HG02759 (cell line): Measurements from ENCODE around the gene RHPN2.
"Not testable (repeated sequence)": the region's sequence is repeated elsewhere in the genome, so short reads cannot be mapped to it uniquely, and the experiment has no call there.

Source experiments
- ATAC-seq: cut with Tn5 transposase; IDR thresholded peaks from one replicate; pipeline ENCODE4 v1.9.1; 2021; ENCODE audit warnings: mild to moderate bottlenecking, moderate library complexity; ENCODE audit not compliant: unreplicated experiment

Gene RHPN2

DNA sequence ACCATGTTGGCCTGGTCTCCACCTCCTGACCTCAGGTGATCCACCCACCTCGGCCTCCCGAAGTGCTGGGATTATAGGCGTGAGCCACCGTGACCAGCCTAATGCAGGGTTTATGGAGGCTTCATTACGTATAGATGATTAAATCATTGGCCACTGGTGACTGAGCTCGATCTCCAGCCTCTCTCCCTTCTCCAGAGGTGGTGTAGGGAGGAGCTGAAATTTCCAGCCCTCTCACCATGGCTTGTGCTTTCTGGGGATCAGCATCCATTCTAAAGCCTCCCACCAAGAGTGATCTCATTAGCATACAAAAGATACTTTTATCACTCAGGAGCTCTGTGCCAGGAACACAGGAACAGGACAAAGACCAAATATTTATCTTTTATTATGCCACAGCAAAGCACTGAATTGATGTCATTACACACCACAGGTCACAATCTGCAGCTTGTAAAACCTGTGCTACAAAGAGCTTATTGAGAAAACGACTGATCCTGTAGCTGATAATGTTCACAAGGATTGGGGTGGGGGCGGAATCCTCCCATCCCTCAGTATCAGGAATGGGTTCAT, 32.4 kb downstream of the RHPN2 start:
- ATAC-seq = no peak

DNA sequence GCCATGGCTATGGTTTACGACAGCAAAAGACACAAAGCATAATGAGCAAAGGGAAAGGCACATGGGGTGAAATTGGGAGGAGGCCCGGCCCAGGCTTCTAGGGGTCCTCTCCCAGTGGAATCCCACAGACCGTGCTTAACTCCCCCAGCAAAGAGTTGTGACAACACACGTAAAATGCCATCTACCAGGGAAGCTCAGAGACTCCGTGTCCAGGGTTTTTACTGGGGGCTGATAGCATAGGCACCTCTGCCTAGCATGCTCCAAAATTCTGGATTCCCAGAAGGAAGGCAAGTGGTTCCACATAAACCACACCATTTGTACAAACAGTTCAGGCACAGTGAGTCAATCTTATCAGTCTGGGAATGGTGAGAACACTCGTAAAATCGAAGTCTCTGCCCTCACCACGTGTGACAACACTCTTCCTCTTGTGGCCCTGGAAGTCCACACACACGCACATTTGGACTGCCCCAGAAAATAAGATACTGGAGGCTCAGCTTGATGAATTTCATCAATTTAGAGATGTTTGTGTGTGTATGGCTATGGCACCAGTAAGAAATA, 34.9 kb downstream of the RHPN2 start:
- no peak for ATAC-seq

DNA sequence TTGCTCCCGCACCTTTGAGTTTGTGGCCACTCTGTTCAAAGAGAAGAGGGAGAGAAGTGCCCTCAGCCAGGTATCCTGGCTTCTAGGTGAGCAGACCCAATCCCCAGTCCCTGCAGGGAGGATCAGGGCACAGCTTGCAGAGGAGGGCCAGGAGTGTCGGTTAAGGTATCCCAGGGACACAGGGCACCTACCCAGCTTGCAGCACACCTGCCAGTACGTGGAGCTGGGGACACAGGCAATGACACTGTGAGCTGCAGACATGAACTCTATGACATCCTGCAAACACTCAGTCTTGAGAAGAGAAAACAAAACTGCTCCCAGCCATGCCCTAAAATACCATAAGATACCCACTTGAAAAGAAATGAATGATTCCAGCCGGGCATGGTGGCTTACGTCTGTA, 38.1 kb downstream of the RHPN2 start:
- not testable (repeated sequence) for ATAC-seq

DNA sequence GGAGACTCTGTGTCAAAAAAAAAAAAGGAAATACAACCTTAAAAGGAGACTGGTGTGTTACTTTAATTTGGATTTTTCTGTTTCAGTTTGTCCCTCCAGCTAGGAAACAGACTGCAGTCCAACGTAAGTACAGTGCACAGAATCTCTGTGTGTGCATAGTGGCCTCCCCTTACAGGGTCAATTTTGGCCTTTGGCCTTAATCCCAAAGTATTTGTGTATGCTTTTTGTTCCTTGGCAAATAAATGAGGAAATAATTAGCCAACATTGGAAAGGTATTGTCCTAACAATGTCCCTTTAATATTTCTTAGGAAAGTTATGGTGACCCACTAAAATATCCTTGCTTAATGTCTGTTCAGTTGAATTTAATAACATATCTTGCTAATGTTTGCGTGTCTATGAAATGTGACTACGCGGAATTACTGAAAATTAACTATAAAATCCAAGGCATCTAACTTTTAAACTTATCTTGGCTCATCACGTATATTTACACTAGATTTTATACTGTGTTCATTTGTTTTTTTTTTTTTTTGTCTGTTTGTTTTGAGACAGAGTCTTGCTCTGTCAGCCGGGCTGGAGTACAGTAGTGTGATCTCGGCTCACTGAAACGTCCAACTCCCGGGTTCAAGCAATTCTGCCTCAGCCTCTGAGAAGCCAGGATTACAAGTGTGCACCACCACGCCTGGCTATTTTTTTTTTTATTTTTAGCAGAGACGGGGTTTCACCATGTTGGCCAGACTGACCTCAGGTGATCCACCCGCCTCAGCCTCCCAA, 39.0 kb downstream of the RHPN2 start:
- ATAC-seq = not testable (repeated sequence)

DNA sequence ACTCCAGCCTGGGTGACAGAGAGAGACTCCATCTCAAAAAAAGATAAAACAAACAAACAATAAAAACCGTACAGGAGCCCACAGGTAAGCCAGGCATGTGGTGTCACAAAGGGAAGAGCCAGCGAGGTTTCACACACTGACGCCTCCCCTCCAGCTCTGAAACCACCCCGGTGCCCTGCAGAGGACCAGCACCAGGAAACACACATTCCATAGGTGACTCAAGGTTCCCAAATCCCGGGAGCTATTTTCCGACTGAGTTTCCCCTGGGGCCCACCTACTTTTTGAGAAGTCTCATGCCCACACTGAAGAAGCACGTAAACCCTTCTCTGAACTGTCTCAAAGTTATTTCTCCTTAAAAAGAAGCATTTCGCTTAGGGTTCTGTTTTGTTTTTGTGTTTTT, 40.3 kb downstream of the RHPN2 start:
- no peak for ATAC-seq

DNA sequence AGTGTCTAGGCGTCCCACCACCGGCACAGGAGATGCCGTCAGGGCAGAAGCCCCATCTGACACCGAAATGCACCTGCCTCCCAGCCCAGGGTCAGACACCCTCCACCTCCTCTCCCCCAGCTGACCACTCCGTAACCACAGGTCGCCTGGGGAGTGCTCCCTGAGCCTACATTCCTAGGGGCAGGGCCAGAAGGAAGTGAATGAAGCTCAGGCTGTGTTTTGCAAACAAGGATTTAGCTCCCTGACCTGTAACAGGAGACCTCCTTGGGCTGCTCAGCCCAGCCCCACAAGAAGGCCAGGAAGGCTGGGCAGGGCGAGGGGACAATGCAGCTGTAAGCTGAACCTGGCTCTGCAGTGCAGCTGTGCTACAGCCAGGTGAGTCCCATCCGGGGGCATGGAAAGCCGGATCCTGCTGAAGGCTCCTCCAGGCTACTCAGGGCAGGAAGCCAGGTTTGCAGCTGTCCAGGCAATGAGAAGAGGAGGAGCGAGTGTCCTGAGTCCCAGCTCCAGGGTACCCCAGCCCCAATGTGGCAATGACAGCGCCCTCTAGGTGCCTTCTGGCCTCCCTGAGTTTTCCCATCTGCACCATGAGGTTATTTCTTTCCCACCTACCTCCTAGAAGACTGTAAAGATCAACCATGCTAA, 42.1 kb downstream of the RHPN2 start:
- ATAC-seq = no peak

DNA sequence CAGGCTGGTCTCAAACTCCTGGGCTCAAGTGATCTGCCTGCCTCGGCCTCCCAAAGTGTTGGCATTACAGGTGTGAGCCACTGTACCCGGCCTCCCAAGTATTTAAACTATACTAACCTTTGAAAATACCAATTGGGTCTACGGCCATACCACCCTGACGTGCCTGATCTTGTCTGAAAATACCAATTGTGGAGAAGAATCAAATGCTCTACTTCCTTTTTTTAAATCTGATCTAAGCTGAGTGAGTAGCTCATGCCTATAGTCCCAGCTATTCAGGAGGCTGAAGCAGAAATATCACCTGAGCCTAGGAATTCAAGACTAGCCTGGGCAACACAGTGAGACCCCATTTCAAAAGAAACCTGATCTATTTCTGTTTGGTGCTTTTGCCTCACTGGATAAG, 53.8 kb downstream of the RHPN2 start:
- not testable (repeated sequence) for ATAC-seq

DNA sequence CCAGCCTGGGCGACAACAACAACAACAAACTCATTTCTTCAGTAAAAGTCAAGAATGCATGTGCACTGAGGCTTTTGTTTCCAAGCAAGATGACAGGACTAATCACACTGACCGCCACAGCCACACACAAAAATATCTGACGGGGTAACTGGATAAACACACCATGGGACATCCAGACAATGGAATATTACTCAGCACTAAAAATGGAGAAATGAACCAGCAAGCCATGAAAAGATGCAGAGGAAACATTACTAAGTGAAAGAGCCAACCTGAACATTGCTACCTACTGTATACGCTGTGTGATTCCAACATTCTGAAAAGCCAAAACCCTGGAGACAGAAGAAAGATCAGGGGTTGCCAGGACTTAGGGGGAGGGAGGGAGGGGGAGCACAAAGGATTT, 56.0 kb downstream of the RHPN2 start:
- ATAC-seq = no peak

DNA sequence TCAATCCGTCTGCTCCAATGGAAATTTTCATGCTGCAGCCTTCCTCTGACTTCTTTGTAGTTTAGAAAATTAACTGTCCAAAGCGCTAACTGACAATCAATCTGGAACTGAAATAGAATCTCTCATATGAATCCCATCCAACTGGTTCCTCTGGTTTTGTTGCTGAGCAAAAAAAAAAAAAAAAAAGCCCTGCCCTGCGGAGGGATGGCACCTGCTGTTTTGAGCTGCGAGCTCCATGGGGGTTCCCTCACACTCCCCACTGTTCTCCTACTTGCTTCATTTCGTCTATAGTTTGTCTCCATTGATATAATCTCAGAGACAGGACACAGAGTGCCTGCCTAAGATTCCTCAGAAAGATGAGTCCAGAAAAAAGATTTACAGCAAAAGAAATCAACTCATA, 59.2 kb downstream of the RHPN2 start:
- ATAC-seq = no peak

DNA sequence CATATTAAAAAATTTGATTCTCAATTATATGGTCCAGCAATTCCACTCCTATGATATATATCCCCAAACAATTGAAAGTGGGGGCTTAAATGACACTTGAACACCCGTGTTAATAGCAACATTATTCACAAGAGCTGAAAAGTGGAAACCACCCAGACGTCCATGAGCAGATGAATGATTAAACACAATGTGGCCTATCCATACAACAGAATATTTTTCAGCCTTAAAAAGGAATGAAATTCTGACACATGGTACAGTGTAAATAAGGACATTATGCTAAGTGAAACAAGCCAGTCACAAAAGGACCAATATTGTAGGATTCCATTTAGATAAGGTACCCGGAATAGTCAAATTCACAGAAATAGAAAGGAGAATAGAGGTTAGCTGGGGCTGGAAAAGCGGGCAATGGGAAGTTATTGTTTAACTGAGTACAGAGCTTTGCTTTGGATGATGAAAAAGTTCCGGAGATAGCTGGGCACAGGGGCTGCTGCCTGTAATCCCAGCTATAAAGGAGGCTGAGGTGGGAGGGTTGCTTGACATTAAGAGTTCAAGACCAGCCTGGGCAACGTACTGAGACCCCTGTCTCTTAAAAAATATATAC, 61.2 kb downstream of the RHPN2 start:
- not testable (repeated sequence) for ATAC-seq

DNA sequence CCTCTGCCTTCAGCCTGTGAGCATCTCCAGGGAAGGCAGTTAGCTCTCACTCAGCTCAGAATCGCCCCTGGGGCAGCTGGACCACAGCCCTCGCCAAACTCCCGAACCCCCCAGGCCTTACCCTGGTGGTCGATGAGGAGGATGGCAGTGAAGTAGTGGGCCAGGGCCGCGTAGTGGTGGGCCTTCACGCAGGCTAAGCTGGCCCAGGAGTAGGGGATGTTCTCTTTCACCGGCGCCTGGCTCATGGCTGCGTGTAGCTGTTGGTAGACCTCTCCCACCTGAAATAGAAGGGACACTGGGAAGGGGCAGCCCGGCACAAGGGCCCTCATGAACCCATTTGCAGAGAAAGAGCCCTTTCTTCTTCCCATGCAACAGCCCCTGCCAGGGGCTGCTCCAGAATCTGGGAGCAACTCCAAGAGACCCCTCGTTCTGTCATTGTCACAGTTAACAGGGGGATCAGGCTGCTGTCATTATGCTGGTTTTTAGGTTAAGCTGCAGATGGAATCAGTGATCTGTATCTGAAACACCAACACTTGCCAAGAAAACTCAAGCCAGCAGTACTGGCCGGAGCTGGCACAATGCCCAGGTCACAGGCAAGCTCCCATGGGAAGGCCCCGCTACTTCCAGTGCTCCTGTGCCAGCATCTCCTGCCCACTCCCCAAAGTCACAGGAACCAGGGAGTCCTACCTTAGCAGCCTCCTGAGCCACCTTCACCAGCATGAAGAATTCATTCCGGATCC, 62.4 kb downstream of the RHPN2 start:
- not testable (repeated sequence) for ATAC-seq

DNA sequence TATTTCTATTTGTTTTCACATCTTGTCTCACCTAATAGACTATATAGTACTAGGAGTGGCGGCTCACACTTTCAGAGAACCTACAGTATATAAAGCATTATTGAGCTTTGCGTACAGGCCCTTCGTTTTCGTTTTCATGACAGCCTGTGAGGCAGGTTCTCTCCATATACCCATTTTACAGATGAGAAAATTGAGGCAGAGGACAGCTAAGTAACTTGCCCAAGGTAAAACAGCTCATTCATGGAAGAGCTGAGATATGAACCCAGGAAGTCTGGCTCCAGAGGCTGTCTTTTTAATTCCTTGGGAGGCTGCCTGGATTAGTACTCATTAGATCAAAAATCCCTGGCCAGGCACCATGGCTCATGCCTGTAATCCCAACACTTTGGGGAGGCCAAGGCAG, 63.8 kb downstream of the RHPN2 start:
- ATAC-seq = no peak

DNA sequence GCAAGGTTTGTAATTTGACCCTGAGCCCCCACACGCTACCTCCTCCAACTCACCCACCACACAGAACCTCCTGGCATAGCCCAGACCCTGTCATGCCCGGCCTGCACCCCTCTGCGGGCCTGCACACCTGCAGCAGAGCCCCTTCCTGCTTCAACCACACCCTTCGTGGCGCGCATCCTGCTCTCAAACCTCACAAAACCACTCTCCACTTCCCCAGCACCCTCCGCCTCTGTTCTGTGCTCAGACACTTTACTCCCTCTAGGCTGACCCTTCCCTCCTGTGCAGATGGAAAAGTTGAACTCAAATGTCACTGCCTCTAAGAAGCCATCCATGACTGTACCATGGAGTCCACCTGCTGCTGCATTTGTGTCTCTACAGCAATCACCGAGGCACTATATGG, 64.2 kb downstream of the RHPN2 start:
- no peak for ATAC-seq

DNA sequence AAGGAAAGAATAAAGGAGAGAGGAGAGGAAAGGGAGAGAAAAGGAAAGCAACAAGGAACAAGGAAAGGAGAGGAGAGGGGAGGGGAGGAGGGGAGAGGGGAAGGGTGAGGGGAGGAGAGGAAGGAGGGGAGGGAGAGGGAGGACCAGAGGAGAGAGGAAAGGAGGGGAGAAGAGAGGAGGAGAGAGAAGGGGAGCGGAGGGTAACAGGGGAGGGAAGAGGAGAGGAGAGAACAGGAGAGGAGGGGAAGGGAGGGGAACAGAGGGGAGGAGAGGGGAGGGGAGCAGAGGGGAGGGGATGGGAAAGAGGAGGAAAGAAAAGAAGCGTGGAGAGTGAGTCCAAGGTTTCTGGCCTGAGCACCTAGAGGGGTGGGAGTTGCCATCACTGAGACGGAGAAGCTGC, 66.0 kb downstream of the RHPN2 start:
- no peak for ATAC-seq

DNA sequence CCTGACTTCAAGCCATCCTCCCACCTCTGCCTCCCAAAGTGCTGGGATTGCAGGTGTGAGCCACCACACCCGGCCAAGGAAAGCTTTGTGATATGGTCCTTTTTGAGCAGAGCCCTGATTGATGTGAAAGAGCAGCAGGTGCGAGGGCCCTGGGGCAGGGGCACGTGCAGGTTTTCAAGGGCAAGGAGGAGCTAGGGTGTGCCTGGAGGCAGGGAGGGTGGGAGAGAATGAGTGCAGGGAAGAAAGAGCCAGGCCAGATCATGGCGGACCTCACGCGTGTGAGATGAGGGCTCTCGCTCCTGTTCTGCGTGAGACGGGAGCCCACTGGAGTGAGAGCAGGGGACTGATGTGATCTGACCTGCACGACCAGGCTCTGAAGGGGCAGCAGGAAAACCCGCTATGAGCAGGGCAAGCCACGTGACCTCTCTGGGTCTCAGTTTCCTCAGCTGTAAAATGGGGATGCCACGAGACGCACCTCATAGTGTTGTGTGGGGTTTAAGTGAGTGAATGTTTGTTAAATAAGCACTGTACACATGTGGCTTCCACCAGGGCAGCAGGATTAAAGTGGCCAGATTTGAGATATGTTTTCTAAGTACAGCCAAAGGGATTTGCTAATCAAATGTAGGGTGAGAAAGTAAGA, 66.9 kb downstream of the RHPN2 start:
- ATAC-seq = no peak

DNA sequence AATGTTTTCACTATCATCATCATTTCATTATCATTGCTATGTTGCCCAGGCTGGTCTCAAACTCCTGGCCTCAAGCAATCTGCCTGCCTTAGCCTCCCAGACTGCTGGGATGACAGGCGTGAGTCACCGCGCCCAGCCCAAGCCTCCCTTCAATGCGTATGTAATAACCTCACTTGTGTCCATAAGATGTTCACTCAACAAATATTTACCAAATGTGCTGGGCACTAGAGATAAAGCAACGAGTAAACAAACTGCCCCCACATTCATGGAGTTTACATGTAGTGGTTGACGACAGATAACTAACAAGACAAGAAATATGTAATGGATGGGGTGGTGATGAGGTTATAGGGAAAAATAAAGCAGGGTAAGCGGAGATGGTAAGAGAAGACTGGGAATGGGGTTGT, 67.6 kb downstream of the RHPN2 start:
- ATAC-seq = not testable (repeated sequence)

DNA sequence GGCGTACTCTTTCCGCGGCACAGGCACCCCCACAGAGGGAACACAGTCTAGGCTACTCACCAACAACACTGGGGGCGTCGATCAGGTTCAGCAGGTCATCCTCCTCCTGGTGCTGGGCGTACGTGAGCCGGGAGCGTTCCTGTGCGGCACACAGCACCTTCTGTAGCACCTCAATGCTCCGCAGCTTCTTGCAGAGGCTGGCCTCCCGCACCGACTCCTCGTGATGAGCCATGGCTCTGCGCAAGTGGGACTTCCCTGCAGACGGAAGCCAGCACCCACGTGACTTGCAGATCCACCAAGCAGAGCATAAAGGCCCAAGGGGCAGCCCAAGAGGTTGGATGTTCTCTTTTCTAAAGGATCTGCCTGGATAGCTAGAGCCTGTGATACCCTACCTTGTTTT, 68.7 kb downstream of the RHPN2 start:
- not testable (repeated sequence) for ATAC-seq

DNA sequence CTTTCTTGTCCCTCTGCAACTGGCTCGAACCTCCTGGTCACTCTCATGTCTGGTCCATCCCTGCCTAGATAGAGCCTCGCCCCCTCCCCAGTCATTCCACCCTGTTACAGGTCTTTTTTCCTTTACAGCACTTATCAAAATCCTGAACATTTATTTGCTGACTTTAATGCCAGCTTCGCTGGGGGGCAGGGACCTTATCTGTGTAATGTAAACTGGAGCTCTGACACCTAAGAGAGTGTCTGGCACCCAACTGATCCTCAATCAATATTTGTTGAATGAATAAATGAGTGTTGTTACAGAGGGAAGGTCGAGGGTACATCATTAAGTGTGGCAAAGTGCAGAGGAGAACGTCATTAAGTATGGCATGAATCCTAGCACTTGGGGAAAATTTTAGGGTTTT, 76.0 kb downstream of the RHPN2 start:
- ATAC-seq = no peak

DNA sequence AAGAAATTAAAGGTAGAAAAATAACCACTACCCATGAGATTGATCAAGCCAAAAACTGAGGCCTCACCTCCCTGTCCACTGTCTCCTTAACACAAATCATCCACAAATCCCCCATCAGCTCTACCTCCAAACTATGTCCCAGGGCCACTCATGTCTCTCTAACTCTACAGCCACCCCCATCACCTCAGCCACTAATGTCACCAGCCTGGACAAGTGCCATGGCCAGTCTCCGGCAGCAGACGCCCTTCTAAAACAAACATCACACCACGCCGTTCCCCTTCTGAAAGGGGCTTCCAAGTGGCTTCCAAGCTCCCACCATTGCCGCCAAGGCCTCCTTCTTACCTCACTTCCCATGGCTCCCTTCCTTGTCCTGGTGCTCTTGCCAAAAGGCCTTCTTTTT, 76.4 kb downstream of the RHPN2 start:
- ATAC-seq = not testable (repeated sequence)

DNA sequence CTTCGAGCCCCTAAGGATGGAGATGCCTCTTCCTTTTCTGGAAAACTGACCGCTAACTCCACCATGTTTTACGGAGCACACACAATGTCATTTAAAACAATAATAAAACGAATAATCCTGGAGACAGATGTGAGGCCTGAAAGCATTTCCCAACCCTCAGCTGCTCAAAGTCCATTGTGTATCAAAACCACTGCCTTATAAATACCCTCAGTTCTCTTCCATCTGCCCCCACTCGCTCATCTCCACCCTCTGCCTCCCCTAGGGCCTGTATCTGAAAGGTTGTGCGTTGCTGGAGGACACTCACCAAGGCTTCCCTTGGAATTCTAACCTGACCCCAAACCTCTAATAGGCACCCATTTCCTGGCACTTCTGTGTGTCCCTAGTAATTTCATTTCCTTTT, 82.2 kb downstream of the RHPN2 start:
- ATAC-seq = not testable (repeated sequence)
